ENCODE data around the gene PPIL4. TPM values are rescaled to one million over a fixed set of nuclear protein-coding genes. Genes with fewer than 3 reads are reported as not detected.

Gene PPIL4
- total and polyA plus RNA-seq, 10 of the 15 experiments (the other 5 are each of a cell fraction or from before 2014, with no cell fraction given), result 8.0 to 28.4 (median 24.3) TPM

DNA sequence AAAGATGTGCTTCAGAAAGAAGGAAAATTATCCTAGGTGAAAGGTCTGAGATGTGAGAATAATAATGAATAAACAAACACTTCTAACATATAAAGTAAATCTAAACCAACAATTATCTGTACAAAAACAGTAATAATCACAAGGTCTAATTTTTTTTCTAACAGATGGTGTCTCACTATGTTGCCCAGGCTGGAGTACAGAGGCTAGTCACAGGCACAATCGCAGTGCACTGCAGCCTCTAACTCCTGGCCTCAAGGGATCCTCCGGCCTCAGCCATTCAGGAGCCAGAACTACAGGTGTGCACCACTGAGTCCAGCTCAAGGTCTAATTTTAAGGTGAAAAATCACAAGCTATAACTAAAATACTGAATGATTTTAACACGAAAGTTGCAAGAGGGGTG is 44.1 kb downstream of the PPIL4 start:
- no TSS peak for BruUV-seq (replicated peaks)
- peaks cover 6% of the 10 kb centered on the region for H3K4me1 ChIP-seq (ENCODE audit: control insufficient read depth, insufficient read depth, low read length)
- no peak overlapping the region for H3K4me2 ChIP-seq (ENCODE audit: control insufficient read depth, insufficient read depth)
- POLR2A ChIA-PET, result no interaction called here
- WGBS (ENCODE audit: insufficient coverage, insufficient replicate concordance, low lambda C conversion rate, missing lambda C conversion rate), result 97% methylated on average over 3 of the region's 3 CpGs
- H3K79me2 ChIP-seq (ENCODE audit: control insufficient read depth, insufficient read depth, low read length), result no peaks in the 10 kb centered on the region
- intact Hi-C loops (cut with micrococcal nuclease; ENCODE audit: unreplicated experiment) (no loop called here), in situ Hi-C loops (cut with MboI) (no loop called here)
- H2AFZ ChIP-seq (ENCODE audit: control insufficient read depth, low read depth, low read length), result no peak overlapping the region
- no peaks in the 10 kb centered on the region for H4K20me1 ChIP-seq (ENCODE audit: control insufficient read depth, insufficient read depth)
- RAD21 ChIA-PET (ENCODE audit: unreplicated experiment), result no interaction called here
- H3K9me3 ChIP-seq (replicated peaks; ENCODE audit: control insufficient read depth, insufficient read depth, low read length), result no peaks in the 10 kb centered on the region
- ATAC-seq, result no peak
- no peak for DNase-seq (ENCODE audit: low read depth, low spot score)
- no peak overlapping the region for H3K27ac ChIP-seq (ENCODE audit: control insufficient read depth, insufficient read depth)
- H3K27me3 ChIP-seq (replicated peaks in 1 of 2; ENCODE audit: control insufficient read depth in 2 of 2, insufficient read depth in 2 of 2, low read length in 1 of 2), result no peaks in the 10 kb centered on the region
- H3K4me3 ChIP-seq, result no peak overlapping the region
- no peak overlapping the region for H3K9ac ChIP-seq (ENCODE audit: control insufficient read depth, insufficient read depth, low read length)
- CTCF ChIA-PET, result interaction anchor here (1.9 to 2.5 kb wide), 2 partner anchors 12 to 28 kb away, joined by 9 to 11 read pairs; no protein-coding TSS in a partner anchor
- TF ChIP-seq, protein P1, sequence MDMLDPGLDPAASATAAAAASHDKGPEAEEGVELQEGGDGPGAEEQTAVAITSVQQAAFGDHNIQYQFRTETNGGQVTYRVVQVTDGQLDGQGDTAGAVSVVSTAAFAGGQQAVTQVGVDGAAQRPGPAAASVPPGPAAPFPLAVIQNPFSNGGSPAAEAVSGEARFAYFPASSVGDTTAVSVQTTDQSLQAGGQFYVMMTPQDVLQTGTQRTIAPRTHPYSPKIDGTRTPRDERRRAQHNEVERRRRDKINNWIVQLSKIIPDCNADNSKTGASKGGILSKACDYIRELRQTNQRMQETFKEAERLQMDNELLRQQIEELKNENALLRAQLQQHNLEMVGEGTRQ (IDR thresholded peaks at IDR 0.05; ENCODE audit: borderline replicate concordance, low read depth, low read length), result no peak
- TF ChIP-seq, protein P2, sequence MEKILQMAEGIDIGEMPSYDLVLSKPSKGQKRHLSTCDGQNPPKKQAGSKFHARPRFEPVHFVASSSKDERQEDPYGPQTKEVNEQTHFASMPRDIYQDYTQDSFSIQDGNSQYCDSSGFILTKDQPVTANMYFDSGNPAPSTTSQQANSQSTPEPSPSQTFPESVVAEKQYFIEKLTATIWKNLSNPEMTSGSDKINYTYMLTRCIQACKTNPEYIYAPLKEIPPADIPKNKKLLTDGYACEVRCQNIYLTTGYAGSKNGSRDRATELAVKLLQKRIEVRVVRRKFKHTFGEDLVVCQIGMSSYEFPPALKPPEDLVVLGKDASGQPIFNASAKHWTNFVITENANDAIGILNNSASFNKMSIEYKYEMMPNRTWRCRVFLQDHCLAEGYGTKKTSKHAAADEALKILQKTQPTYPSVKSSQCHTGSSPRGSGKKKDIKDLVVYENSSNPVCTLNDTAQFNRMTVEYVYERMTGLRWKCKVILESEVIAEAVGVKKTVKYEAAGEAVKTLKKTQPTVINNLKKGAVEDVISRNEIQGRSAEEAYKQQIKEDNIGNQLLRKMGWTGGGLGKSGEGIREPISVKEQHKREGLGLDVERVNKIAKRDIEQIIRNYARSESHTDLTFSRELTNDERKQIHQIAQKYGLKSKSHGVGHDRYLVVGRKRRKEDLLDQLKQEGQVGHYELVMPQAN (conservative IDR thresholded peaks at IDR 0.05), result no peak
- no peak for FAIRE-seq
- peaks cover 0 to 1% of the 10 kb centered on the region in 2 experiments; a peak in 2 of 4 replicates for H3K36me3 ChIP-seq (ENCODE audit: control insufficient read depth in 2 of 2, insufficient read depth in 2 of 2, low read length in 1 of 2)
- SMC1A ChIA-PET (ENCODE audit: uncharacterized antibody, unreplicated experiment), result interaction anchor here (1.1 to 7.6 kb wide), 2 partner anchors 15 to 22 kb away, joined by 3 to 61 read pairs; no protein-coding TSS in a partner anchor

DNA sequence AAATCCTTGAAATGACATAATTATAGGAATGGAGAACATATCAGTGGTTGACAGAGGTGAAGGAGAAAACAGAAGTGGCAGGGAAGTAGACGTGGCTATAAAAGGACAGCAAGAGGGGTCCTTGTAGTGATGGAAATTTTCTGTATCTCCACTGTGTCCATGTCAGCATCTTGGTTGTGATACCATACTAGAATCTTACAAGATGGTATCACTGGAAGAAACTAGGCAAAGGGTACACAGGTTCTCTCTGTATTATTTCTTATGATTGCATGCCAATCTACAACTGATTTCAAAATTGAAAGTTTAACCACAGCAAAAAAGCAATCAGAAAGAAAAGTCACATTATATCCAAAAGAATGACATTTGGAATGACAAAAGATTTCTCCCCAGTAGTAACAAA is 44.6 kb downstream of the PPIL4 start:
- H3K27me3 ChIP-seq (replicated peaks in 1 of 2; ENCODE audit: control insufficient read depth in 2 of 2, insufficient read depth in 2 of 2, low read length in 1 of 2), result no peaks in the 10 kb centered on the region
- in situ Hi-C loops (cut with MboI) (no loop called here), intact Hi-C loops (cut with micrococcal nuclease; ENCODE audit: unreplicated experiment) (no loop called here)
- no peak overlapping the region for H2AFZ ChIP-seq (ENCODE audit: control insufficient read depth, low read depth, low read length)
- peaks cover 12% of the 10 kb centered on the region for H3K4me1 ChIP-seq (ENCODE audit: control insufficient read depth, insufficient read depth, low read length)
- RAD21 ChIA-PET (ENCODE audit: unreplicated experiment), result no interaction called here
- SMC1A ChIA-PET (ENCODE audit: uncharacterized antibody, unreplicated experiment), result no interaction called here
- BruUV-seq (replicated peaks), result no TSS peak
- no peak for DNase-seq (ENCODE audit: low read depth, low spot score)
- FAIRE-seq, result no peak
- no peaks in the 10 kb centered on the region for H3K9me3 ChIP-seq (replicated peaks; ENCODE audit: control insufficient read depth, insufficient read depth, low read length)
- no peak overlapping the region for H3K9ac ChIP-seq (ENCODE audit: control insufficient read depth, insufficient read depth, low read length)
- no peak overlapping the region for H3K27ac ChIP-seq (ENCODE audit: control insufficient read depth, insufficient read depth)
- H3K4me3 ChIP-seq, result no peak overlapping the region
- no peaks in the 10 kb centered on the region for H3K79me2 ChIP-seq (ENCODE audit: control insufficient read depth, insufficient read depth, low read length)
- H3K36me3 ChIP-seq (ENCODE audit: control insufficient read depth in 2 of 2, insufficient read depth in 2 of 2, low read length in 1 of 2), result no peaks in the 10 kb centered on the region
- POLR2A ChIA-PET, result no interaction called here
- 86% methylated on average over 1 of the region's 1 CpG for WGBS (ENCODE audit: insufficient coverage, insufficient replicate concordance, low lambda C conversion rate, missing lambda C conversion rate)
- H4K20me1 ChIP-seq (ENCODE audit: control insufficient read depth, insufficient read depth), result no peaks in the 10 kb centered on the region
- H3K4me2 ChIP-seq (ENCODE audit: control insufficient read depth, insufficient read depth), result no peak overlapping the region
- ATAC-seq, result no peak
- CTCF ChIA-PET, result no interaction called here
- TF ChIP-seq, protein P3, sequence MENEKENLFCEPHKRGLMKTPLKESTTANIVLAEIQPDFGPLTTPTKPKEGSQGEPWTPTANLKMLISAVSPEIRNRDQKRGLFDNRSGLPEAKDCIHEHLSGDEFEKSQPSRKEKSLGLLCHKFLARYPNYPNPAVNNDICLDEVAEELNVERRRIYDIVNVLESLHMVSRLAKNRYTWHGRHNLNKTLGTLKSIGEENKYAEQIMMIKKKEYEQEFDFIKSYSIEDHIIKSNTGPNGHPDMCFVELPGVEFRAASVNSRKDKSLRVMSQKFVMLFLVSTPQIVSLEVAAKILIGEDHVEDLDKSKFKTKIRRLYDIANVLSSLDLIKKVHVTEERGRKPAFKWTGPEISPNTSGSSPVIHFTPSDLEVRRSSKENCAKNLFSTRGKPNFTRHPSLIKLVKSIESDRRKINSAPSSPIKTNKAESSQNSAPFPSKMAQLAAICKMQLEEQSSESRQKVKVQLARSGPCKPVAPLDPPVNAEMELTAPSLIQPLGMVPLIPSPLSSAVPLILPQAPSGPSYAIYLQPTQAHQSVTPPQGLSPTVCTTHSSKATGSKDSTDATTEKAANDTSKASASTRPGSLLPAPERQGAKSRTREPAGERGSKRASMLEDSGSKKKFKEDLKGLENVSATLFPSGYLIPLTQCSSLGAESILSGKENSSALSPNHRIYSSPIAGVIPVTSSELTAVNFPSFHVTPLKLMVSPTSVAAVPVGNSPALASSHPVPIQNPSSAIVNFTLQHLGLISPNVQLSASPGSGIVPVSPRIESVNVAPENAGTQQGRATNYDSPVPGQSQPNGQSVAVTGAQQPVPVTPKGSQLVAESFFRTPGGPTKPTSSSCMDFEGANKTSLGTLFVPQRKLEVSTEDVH (IDR thresholded peaks at IDR 0.05; ENCODE audit: low read depth, partially characterized antibody), result no peak
- TF ChIP-seq SRF (IDR thresholded peaks at IDR 0.05; ENCODE audit: low read depth in 2 of 2, low read length in 2 of 2), result no peak
- no peak for TF ChIP-seq CEBPB (IDR thresholded peaks at IDR 0.05; ENCODE audit: borderline replicate concordance in 1 of 2, low read depth in 2 of 2, low read length in 2 of 2)
- no peak for TF ChIP-seq GABPA (IDR thresholded peaks at IDR 0.05; ENCODE audit: low read depth)
- TF ChIP-seq SMAD5 (IDR thresholded peaks at IDR 0.05; ENCODE audit: low read depth), result no peak
- no peak for TF ChIP-seq HCFC1 (IDR thresholded peaks at IDR 0.05; ENCODE audit: low read length)
- TF ChIP-seq, protein P4, sequence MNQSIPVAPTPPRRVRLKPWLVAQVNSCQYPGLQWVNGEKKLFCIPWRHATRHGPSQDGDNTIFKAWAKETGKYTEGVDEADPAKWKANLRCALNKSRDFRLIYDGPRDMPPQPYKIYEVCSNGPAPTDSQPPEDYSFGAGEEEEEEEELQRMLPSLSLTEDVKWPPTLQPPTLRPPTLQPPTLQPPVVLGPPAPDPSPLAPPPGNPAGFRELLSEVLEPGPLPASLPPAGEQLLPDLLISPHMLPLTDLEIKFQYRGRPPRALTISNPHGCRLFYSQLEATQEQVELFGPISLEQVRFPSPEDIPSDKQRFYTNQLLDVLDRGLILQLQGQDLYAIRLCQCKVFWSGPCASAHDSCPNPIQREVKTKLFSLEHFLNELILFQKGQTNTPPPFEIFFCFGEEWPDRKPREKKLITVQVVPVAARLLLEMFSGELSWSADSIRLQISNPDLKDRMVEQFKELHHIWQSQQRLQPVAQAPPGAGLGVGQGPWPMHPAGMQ (IDR thresholded peaks at IDR 0.05; ENCODE audit: borderline replicate concordance), result no peak
- TF ChIP-seq NRF1 (conservative IDR thresholded peaks at IDR 0.05; ENCODE audit: low read depth, low read length), result no peak
